Breast epithelium (tissue), 4 donors: ENCODE data around the gene NLRP13. TPM values are rescaled to one million over a fixed set of nuclear protein-coding genes. Genes with fewer than 3 reads are reported as not detected.

Experiments used
- DNase-seq, 2 donors: peaks; one replicate each; pipeline ENCODE4 v3.0.0-alpha.2; 2019; ENCODE audit warnings: low spot score in 2 of 2
- H3K27ac ChIP-seq, 2 donors: fragments of 200-600 bp; sonication (generic) in 1 of 2; one replicate each; pipeline ENCODE4 v1.5.1; 2016 to 2019; ENCODE audit warnings: mild to moderate bottlenecking in 1 of 2
- H3K27me3 ChIP-seq, 2 donors: fragments of 200-600 bp; sonication (generic) in 1 of 2; one replicate each; pipeline versions ENCODE4 v1.5.1 to v1.6.0; 2017 to 2019; ENCODE audit warnings: control low read depth in 1 of 2, mild to moderate bottlenecking in 1 of 2
- H3K36me3 ChIP-seq: fragments of 200-600 bp; one replicate; pipeline ENCODE4 v1.5.1; 2019
- H3K4me1 ChIP-seq, 2 donors: fragments of 200-600 bp; sonication (generic); one replicate each; pipeline ENCODE4 v1.5.1; 2016 to 2019; ENCODE audit warnings: control low read depth in 1 of 2
- H3K4me3 ChIP-seq, 3 donors: fragments of 200-600 bp; sonication (generic); 1 replicate in 2 of 3; 2 replicates in 1 of 3; pipeline ENCODE4 v1.5.1; 2016 to 2019; ENCODE audit warnings: mild to moderate bottlenecking in 3 of 3, moderate library complexity in 2 of 3
- H3K9me3 ChIP-seq, 2 donors: fragments of 200-600 bp; sonication (generic) in 1 of 2; one replicate each; pipeline ENCODE4 v1.5.1; 2016 to 2019; ENCODE audit warnings: control low read depth in 1 of 2
- POLR2A ChIP-seq: fragments of 450-650 bp; IDR thresholded peaks from one replicate; pipeline ENCODE4 v1.6.1; 2016; ENCODE audit warnings: antibody characterized with exemption, mild to moderate bottlenecking, moderate library complexity
- POLR2AphosphoS5 ChIP-seq, 3 donors: sonication (generic); formaldehyde crosslinking; IDR thresholded peaks; one replicate each; pipeline ENCODE4 v1.6.1; 2017; ENCODE audit warnings: antibody characterized with exemption in 3 of 3
- intact Hi-C: fragments of 100-400 bp; cut with DNase I; formaldehyde crosslinking; loops from one replicate; pipeline ENCODE4 v1.15.1; 2023; ENCODE audit warnings: low total_unique reads
- total RNA-seq, 3 donors: library from RNA; depleted of rRNA; stranded (reverse); fragments of >200 nt; gene quantifications; one replicate each; pipeline ENCODE4 v1.1.0, GENCODE V29; 2016
- TF ChIP-seq, protein P1 (sequence below), 3 donors: fragments of 450-650 bp; IDR thresholded peaks; one replicate each; pipeline ENCODE4 v1.5.1; 2016 to 2017; ENCODE audit warnings: antibody characterized with exemption in 3 of 3, mild to moderate bottlenecking in 3 of 3, moderate library complexity in 3 of 3

NLRP13 gene
- total RNA-seq, 3 donors from 2014 or later: 0.33 to 0.73 TPM; not detected in 1

DNA sequence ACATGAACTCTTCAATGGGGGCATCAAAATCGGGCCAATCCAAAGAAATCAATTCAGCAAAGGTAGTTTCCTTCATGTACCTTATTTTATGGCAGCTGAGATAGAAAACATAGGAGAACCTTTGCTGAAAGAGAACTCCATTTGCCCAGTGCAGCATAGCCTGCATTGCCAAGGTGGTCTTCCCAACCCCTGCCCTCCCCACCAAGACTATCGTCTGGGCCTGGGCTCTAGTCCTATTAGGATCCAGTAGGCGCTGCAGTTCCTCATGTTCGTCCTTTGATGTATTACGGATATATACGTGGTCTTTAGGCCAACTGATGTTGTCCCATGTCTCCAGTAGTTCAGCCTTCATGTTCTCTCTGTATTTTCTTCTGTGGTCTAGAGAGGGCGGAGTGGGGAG is 19.2 kb downstream of the NLRP13 start:
- Histone ChIP-seq H3K4me3 (no peak overlapping the region), H3K4me1 (no peaks in the 10 kb centered on the region), H3K27ac (no peak overlapping the region), H3K36me3 (no peaks in the 10 kb centered on the region), H3K9me3 (peaks cover 0 to 35% of the 10 kb centered on the region in 2 donors), H3K27me3 (no peaks in the 10 kb centered on the region)
- no peak for TF ChIP-seq POLR2A
- TF ChIP-seq POLR2AphosphoS5 (IDR thresholded peaks at IDR 0.05): no peak
- TF ChIP-seq, protein P1, sequence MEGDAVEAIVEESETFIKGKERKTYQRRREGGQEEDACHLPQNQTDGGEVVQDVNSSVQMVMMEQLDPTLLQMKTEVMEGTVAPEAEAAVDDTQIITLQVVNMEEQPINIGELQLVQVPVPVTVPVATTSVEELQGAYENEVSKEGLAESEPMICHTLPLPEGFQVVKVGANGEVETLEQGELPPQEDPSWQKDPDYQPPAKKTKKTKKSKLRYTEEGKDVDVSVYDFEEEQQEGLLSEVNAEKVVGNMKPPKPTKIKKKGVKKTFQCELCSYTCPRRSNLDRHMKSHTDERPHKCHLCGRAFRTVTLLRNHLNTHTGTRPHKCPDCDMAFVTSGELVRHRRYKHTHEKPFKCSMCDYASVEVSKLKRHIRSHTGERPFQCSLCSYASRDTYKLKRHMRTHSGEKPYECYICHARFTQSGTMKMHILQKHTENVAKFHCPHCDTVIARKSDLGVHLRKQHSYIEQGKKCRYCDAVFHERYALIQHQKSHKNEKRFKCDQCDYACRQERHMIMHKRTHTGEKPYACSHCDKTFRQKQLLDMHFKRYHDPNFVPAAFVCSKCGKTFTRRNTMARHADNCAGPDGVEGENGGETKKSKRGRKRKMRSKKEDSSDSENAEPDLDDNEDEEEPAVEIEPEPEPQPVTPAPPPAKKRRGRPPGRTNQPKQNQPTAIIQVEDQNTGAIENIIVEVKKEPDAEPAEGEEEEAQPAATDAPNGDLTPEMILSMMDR (IDR thresholded peaks at IDR 0.05): no peak
- intact Hi-C loops: no loop called here
- no peak for DNase-seq

DNA sequence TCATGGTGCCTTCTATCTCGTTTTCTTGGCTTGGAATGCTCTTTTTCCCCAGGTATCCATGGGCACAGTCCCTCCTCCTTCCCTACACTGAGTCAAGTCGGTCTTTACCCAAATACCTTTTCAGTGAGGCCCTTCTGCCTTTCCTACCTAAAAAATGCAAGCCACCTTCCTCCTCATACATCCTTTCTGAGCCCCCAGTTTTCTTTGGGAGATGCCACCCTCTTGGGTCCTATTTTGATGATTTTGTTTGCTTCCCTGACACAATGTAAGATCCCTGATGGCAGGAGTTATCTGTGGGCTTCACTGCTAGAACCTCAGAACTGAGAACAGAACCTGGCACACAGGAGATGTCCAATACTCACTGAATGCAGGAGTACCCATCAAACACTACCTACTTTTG is 22.3 kb downstream of the NLRP13 start:
- intact Hi-C loops: no loop called here
- no peak for DNase-seq
- Histone ChIP-seq H3K4me1 (no peaks in the 10 kb centered on the region), H3K9me3 (peaks cover 0 to 13% of the 10 kb centered on the region in 2 donors), H3K4me3 (no peak overlapping the region), H3K36me3 (no peaks in the 10 kb centered on the region), H3K27ac (no peak overlapping the region), H3K27me3 (no peaks in the 10 kb centered on the region)
- TF ChIP-seq POLR2A (no peak), POLR2AphosphoS5 (IDR thresholded peaks at IDR 0.05) (no peak)
- TF ChIP-seq, protein P1 (IDR thresholded peaks at IDR 0.05): no peak

DNA sequence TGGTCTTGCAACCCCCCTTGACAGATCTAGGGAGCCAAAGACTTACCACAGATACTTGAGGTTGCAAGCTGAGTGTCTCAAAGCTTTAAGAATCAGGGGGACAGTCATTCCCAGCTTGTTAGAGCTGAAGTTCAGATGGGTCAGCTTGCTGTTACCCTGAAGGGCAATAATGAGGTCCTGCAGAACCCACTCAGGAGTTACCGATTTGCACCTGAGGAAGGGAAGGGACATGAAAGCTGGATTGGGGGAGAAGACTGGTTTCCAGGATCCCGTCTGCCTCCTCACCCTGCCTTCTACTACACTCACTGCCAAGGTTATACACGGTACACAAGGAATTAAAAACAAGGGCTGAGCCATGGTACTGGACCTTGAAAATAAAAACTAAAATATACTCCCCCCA is 24.4 kb downstream of the NLRP13 start:
- no peaks in the 10 kb centered on the region for H3K27me3 ChIP-seq

DNA sequence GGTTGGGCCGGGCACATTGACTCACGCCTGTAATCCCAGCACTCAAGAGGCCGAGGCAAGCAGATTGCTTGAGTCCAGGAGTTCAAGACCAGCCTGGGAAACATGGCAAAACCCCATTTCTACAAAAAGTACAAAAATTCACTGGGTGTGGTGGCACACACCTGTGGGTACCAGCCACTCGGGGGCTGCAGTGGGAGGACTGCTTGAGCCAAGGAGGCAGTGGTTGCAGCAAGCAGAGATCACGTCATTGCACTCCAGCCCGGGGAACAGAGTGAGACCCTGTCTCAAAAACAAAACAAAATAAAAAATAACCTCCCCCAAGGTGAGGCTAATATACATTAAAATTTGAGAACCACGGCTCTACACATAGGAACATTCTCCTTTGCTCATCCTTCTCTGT is 24.9 kb downstream of the NLRP13 start:
- Histone ChIP-seq H3K27ac (no peak overlapping the region), H3K9me3 (peaks cover 3 to 13% of the 10 kb centered on the region in 2 donors), H3K36me3 (no peaks in the 10 kb centered on the region), H3K4me3 (no peak overlapping the region), H3K4me1 (no peaks in the 10 kb centered on the region), H3K27me3 (no peaks in the 10 kb centered on the region)
- TF ChIP-seq, protein P1 (IDR thresholded peaks at IDR 0.05): no peak
- TF ChIP-seq POLR2AphosphoS5 (IDR thresholded peaks at IDR 0.05) (no peak), POLR2A (no peak)
- intact Hi-C loops: no loop called here
- DNase-seq: no peak

More for the DNA sequence above, 24.4 kb downstream of the NLRP13 start:
- DNase-seq: no peak
- Histone ChIP-seq H3K9me3 (peaks cover 3 to 13% of the 10 kb centered on the region in 2 donors), H3K36me3 (no peaks in the 10 kb centered on the region), H3K4me3 (no peak overlapping the region), H3K27ac (no peak overlapping the region), H3K4me1 (no peaks in the 10 kb centered on the region)
- TF ChIP-seq POLR2A (no peak), POLR2AphosphoS5 (IDR thresholded peaks at IDR 0.05) (no peak)
- TF ChIP-seq, protein P1 (IDR thresholded peaks at IDR 0.05): no peak
- intact Hi-C loops: no loop called here

DNA sequence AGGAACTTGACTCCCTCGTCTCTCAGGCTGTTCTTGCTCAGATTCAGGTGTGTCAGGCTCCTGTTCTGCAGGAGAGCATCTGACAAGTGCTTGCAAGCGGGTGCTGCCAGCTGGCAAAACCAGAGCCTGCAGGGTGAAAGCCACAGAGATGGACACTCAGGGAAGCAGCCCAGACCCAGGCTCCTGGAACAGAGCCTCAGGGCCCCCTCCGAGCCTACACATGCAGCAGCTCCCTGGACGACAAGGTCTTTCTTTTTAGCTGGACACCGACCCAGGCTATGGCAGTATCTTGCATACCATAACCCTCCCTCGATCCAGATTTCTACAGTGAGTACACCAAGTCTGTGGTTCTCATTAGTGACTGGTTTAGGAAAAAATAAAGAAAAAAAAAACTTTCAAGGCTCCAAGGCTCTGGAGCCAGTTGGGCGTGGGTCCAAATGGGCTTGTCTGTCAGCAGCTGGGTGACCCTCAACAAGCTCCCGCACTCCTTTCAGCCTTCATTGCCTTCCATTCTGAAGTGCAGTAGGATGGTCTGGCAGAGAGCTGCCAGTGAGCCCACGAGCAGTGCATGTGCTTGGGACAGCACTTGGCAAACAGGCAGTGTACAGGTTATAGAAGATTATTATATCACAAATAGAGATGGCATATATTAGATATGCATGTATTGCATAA is 29.9 kb downstream of the NLRP13 start:
- intact Hi-C loops: no loop called here
- Histone ChIP-seq H3K4me3 (no peak overlapping the region), H3K27me3 (no peaks in the 10 kb centered on the region), H3K36me3 (no peaks in the 10 kb centered on the region), H3K4me1 (no peaks in the 10 kb centered on the region), H3K27ac (no peak overlapping the region), H3K9me3 (peaks cover 0 to 7% of the 10 kb centered on the region in 2 donors)
- no peak for DNase-seq
- TF ChIP-seq POLR2A (no peak), POLR2AphosphoS5 (IDR thresholded peaks at IDR 0.05) (no peak)
- TF ChIP-seq, protein P1 (IDR thresholded peaks at IDR 0.05): no peak
